WTC11 (cell line): ENCODE data around the gene HTATIP2. TPM values are rescaled to one million over a fixed set of nuclear protein-coding genes. Genes with fewer than 3 reads are reported as not detected.

Experiments
- ATAC-seq: fragments of 200-7000 bp; cut with Tn5 transposase; 2 replicates; pipeline ENCODE4 v1.10.0; 2021; ENCODE audit warnings: mild to moderate bottlenecking, moderate library complexity
- CTCF ChIA-PET: fragments of 300-600 bp; sonication (Branson Sonifier 250); formaldehyde crosslinking; loops from one replicate; lab custom pipeline; 2021; ENCODE audit warnings: antibody characterized with exemption; lab: Charles Lee
- POLR2A ChIA-PET: fragments of 350-600 bp; sonication (Branson Sonifier 250); formaldehyde crosslinking; loops from one replicate; lab custom pipeline; 2021; ENCODE audit warnings: antibody characterized with exemption; lab: Charles Lee
- DNase-seq: peaks from one replicate; pipeline ENCODE4 v3.0.0; 2021; ENCODE audit warnings: low spot score
- H3K27ac Mint-ChIP-seq: 2 replicates; pipeline ENCODE4 v1.8.0; 2021; ENCODE audit warnings: mixed read lengths
- H3K27me3 Mint-ChIP-seq: 2 replicates; pipeline ENCODE4 v1.8.0; 2021; ENCODE audit warnings: low read depth, mild to moderate bottlenecking, moderate library complexity, mixed read lengths
- H3K36me3 Mint-ChIP-seq: 2 replicates; pipeline ENCODE4 v1.8.0; 2021; ENCODE audit warnings: mixed read lengths
- H3K4me1 Mint-ChIP-seq: 2 replicates; pipeline ENCODE4 v1.8.0; 2022; ENCODE audit warnings: mixed read lengths
- H3K4me3 Mint-ChIP-seq: 2 replicates; pipeline ENCODE4 v1.8.0; 2021; ENCODE audit warnings: mild to moderate bottlenecking, moderate library complexity, mixed read lengths
- H3K9me3 Mint-ChIP-seq: 2 replicates; pipeline ENCODE4 v1.8.0; 2021; ENCODE audit warnings: mixed read lengths
- AFF4 ChIP-seq: sonication (generic); formaldehyde crosslinking; IDR thresholded peaks from 2 replicates; pipeline ENCODE4 v1.8.1; 2023; ENCODE audit warnings: mild to moderate bottlenecking, missing genetic modification reagents, borderline replicate concordance
- CREM ChIP-seq: sonication (generic); formaldehyde crosslinking; IDR thresholded peaks from 2 replicates; pipeline ENCODE4 v1.8.1; 2022; ENCODE audit warnings: mild to moderate bottlenecking, missing genetic modification reagents, moderate library complexity
- CTCF ChIP-seq: fragments of 200-600 bp; IDR thresholded peaks from 2 replicates; pipeline ENCODE4 v1.8.0; 2022; ENCODE audit warnings: antibody characterized with exemption
- ERG ChIP-seq: fragments of 250-450 bp; sonication (Bioruptor Pico); IDR thresholded peaks from 2 replicates; pipeline ENCODE4 v1.8.0; 2021; ENCODE audit warnings: mild to moderate bottlenecking
- ESRRA ChIP-seq: sonication (generic); formaldehyde crosslinking; IDR thresholded peaks from 2 replicates; pipeline ENCODE4 v1.8.1; 2022; ENCODE audit warnings: mild to moderate bottlenecking, missing genetic modification reagents, borderline replicate concordance
- HMGXB4 ChIP-seq: sonication (generic); formaldehyde crosslinking; IDR thresholded peaks from 2 replicates; pipeline ENCODE4 v1.8.1; 2023; ENCODE audit warnings: mild to moderate bottlenecking, moderate library complexity, missing genetic modification reagents
- JUN ChIP-seq: sonication (generic); formaldehyde crosslinking; IDR thresholded peaks from 2 replicates; pipeline ENCODE4 v1.8.0; 2023; ENCODE audit warnings: mild to moderate bottlenecking, missing genetic modification reagents
- KAT7 ChIP-seq: sonication (generic); formaldehyde crosslinking; IDR thresholded peaks from 2 replicates; pipeline ENCODE4 v1.8.1; 2023; ENCODE audit warnings: missing genetic modification reagents, mild to moderate bottlenecking, borderline replicate concordance
- NR3C1 ChIP-seq: sonication (generic); formaldehyde crosslinking; conservative IDR thresholded peaks from 2 replicates; pipeline ENCODE4 v1.8.1; 2023; ENCODE audit warnings: low read depth, mild to moderate bottlenecking, missing genetic modification reagents
- TEAD1 ChIP-seq: sonication (generic); formaldehyde crosslinking; IDR thresholded peaks from 2 replicates; pipeline ENCODE4 v1.8.0; 2022; ENCODE audit warnings: mild to moderate bottlenecking, missing genetic modification reagents
- TP53 ChIP-seq: sonication (generic); formaldehyde crosslinking; IDR thresholded peaks from 2 replicates; pipeline ENCODE4 v1.8.1; 2023; ENCODE audit warnings: mild to moderate bottlenecking, missing genetic modification reagents
- ZBTB43 ChIP-seq: sonication (generic); formaldehyde crosslinking; IDR thresholded peaks from 2 replicates; pipeline ENCODE4 v1.8.1; 2023; ENCODE audit warnings: mild to moderate bottlenecking, missing genetic modification reagents
- ZNF121 ChIP-seq: sonication (generic); formaldehyde crosslinking; IDR thresholded peaks from 2 replicates; pipeline ENCODE4 v1.8.0; 2023; ENCODE audit warnings: missing genetic modification reagents
- ZNF232 ChIP-seq: sonication (generic); formaldehyde crosslinking; IDR thresholded peaks from 2 replicates; pipeline ENCODE4 v1.8.0; 2022; ENCODE audit warnings: mild to moderate bottlenecking, missing genetic modification reagents
- ZNF416 ChIP-seq: fragments of 250-450 bp; sonication (Bioruptor Pico); IDR thresholded peaks from 2 replicates; pipeline ENCODE4 v1.9.0; 2021; ENCODE audit warnings: mild to moderate bottlenecking, inconsistent platforms
- ZNF425 ChIP-seq: fragments of 250-450 bp; sonication (Bioruptor Pico); conservative IDR thresholded peaks from 2 replicates; pipeline ENCODE4 v1.9.0; 2021; ENCODE audit warnings: mild to moderate bottlenecking
- total RNA-seq: library from RNA; stranded (reverse); gene quantifications from 3 replicates; pipeline ENCODE4 v1.2.3, GENCODE V29; 2021
- TF ChIP-seq, protein P1 (sequence below): fragments of 250-450 bp; sonication (Bioruptor Pico); IDR thresholded peaks from 2 replicates; pipeline ENCODE4 v1.9.0; 2021; ENCODE audit warnings: mild to moderate bottlenecking
- TF ChIP-seq, protein P2 (sequence below): sonication (generic); formaldehyde crosslinking; IDR thresholded peaks from 2 replicates; pipeline ENCODE4 v1.8.0; 2022; ENCODE audit warnings: missing genetic modification reagents

HTATIP2 gene
- total RNA-seq, 1 experiment from 2014 or later, result 32.7 TPM

- TF ChIP-seq ZBTB43 (CRISPR knock-in tag) (no peak), KAT7 (CRISPR knock-in tag) (no peak), TEAD1 (CRISPR knock-in tag) (no peak), ESRRA (CRISPR knock-in tag) (no peak), ZNF416 (no peak), ZNF425 (no peak), ZNF121 (CRISPR knock-in tag) (no peak), JUN (CRISPR knock-in tag) (no peak)
- TF ChIP-seq, protein P1, sequence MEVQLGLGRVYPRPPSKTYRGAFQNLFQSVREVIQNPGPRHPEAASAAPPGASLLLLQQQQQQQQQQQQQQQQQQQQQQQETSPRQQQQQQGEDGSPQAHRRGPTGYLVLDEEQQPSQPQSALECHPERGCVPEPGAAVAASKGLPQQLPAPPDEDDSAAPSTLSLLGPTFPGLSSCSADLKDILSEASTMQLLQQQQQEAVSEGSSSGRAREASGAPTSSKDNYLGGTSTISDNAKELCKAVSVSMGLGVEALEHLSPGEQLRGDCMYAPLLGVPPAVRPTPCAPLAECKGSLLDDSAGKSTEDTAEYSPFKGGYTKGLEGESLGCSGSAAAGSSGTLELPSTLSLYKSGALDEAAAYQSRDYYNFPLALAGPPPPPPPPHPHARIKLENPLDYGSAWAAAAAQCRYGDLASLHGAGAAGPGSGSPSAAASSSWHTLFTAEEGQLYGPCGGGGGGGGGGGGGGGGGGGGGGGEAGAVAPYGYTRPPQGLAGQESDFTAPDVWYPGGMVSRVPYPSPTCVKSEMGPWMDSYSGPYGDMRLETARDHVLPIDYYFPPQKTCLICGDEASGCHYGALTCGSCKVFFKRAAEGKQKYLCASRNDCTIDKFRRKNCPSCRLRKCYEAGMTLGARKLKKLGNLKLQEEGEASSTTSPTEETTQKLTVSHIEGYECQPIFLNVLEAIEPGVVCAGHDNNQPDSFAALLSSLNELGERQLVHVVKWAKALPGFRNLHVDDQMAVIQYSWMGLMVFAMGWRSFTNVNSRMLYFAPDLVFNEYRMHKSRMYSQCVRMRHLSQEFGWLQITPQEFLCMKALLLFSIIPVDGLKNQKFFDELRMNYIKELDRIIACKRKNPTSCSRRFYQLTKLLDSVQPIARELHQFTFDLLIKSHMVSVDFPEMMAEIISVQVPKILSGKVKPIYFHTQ (CRISPR knock-in tag), result no peak
These were observed 33.8 kb downstream of the HTATIP2 start (continued) for GRCh38 chr11:20397281-20397680.

DNA sequence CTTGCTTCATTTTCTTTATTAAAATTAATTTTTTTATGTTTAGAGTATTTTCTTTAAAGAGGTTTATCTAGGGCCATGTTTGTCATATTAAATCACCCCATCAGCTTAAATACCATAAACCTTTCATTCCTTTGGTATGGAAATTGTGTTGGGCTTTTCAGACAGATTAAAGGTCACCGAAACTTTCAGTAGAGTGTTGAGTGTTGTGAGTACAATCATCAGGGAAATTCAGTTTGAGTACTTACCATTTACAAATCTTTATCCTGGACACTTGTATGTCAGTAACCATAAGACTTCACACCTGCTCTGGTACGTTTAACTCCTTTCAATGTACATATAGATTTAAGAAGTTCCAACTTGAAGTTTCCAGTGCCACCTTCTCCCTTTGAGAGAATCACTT, 36.0 kb downstream of the HTATIP2 start:
- Mint-ChIP-seq H3K4me1 (no peaks in the 10 kb centered on the region), H3K9me3 (no peaks in the 10 kb centered on the region), H3K36me3 (peaks cover 34% of the 10 kb centered on the region), H3K27ac (no peak overlapping the region), H3K4me3 (no peak overlapping the region), H3K27me3 (no peaks in the 10 kb centered on the region)
- ATAC-seq, result no peak
- ChIA-PET POLR2A (no interaction called here), CTCF (interaction anchor here (5.1 kb wide), 1 partner anchor 210 kb away, joined by 39 read pairs; no protein-coding TSS in a partner anchor)
- DNase-seq, result no peak
- TF ChIP-seq CREM (CRISPR knock-in tag) (no peak), NR3C1 (CRISPR knock-in tag) (no peak), CTCF (no peak), AFF4 (CRISPR knock-in tag) (no peak), ERG (CRISPR knock-in tag) (no peak), ZNF232 (no peak), ZNF416 (no peak), HMGXB4 (CRISPR knock-in tag) (no peak), TP53 (CRISPR knock-in tag) (no peak)
- TF ChIP-seq, protein P2, sequence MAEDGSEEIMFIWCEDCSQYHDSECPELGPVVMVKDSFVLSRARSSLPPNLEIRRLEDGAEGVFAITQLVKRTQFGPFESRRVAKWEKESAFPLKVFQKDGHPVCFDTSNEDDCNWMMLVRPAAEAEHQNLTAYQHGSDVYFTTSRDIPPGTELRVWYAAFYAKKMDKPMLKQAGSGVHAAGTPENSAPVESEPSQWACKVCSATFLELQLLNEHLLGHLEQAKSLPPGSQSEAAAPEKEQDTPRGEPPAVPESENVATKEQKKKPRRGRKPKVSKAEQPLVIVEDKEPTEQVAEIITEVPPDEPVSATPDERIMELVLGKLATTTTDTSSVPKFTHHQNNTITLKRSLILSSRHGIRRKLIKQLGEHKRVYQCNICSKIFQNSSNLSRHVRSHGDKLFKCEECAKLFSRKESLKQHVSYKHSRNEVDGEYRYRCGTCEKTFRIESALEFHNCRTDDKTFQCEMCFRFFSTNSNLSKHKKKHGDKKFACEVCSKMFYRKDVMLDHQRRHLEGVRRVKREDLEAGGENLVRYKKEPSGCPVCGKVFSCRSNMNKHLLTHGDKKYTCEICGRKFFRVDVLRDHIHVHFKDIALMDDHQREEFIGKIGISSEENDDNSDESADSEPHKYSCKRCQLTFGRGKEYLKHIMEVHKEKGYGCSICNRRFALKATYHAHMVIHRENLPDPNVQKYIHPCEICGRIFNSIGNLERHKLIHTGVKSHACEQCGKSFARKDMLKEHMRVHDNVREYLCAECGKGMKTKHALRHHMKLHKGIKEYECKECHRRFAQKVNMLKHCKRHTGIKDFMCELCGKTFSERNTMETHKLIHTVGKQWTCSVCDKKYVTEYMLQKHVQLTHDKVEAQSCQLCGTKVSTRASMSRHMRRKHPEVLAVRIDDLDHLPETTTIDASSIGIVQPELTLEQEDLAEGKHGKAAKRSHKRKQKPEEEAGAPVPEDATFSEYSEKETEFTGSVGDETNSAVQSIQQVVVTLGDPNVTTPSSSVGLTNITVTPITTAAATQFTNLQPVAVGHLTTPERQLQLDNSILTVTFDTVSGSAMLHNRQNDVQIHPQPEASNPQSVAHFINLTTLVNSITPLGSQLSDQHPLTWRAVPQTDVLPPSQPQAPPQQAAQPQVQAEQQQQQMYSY (CRISPR knock-in tag), result no peak
